ENCODE measurements around the gene PTPRS.

DNA sequence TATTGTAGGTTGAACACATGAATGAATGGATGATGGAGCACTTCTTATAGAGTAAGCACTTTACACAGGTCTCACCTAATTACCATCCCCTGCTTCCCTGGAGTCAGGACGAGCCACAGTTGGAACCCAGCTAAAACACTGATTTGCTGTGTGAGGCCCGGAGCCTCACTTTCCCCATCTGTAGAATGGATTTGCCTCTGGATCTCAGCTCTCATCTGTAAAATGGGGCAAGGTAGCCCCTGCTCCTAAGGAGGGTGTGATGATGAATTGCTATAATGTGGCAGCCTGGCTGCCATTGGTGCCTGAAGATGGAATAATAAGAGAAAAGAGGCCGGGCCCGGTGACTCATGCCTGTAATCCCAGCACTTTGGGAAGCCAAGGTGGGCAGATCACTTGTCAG, 1.4 kb upstream of the PTPRS start:
- TF ChIP-seq, protein P1, sequence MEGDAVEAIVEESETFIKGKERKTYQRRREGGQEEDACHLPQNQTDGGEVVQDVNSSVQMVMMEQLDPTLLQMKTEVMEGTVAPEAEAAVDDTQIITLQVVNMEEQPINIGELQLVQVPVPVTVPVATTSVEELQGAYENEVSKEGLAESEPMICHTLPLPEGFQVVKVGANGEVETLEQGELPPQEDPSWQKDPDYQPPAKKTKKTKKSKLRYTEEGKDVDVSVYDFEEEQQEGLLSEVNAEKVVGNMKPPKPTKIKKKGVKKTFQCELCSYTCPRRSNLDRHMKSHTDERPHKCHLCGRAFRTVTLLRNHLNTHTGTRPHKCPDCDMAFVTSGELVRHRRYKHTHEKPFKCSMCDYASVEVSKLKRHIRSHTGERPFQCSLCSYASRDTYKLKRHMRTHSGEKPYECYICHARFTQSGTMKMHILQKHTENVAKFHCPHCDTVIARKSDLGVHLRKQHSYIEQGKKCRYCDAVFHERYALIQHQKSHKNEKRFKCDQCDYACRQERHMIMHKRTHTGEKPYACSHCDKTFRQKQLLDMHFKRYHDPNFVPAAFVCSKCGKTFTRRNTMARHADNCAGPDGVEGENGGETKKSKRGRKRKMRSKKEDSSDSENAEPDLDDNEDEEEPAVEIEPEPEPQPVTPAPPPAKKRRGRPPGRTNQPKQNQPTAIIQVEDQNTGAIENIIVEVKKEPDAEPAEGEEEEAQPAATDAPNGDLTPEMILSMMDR (IDR thresholded peaks at IDR 0.05; ENCODE audit: insufficient read depth, low read length) = no peak
- TF ChIP-seq POLR2AphosphoS5 (IDR thresholded peaks at IDR 0.05; ENCODE audit: low read depth) (no peak), SPI1 (IDR thresholded peaks at IDR 0.05; ENCODE audit: borderline replicate concordance, low read depth) (no peak)

Measured in HL-60 (cell line).